ENCODE measurements around the gene OR52I1. TPM values are rescaled to one million over a fixed set of nuclear protein-coding genes. Genes with fewer than 3 reads are reported as not detected.

OR52I1 gene
- total and polyA plus RNA-seq, 10 of the 15 experiments (the other 5 are each of a cell fraction or from before 2014, with no cell fraction given) = not detected

DNA sequence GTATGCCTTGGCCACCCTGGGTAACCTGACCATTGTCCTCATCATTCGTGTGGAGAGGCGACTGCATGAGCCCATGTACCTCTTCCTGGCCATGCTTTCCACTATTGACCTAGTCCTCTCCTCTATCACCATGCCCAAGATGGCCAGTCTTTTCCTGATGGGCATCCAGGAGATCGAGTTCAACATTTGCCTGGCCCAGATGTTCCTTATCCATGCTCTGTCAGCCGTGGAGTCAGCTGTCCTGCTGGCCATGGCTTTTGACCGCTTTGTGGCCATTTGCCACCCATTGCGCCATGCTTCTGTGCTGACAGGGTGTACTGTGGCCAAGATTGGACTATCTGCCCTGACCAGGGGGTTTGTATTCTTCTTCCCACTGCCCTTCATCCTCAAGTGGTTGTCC, 46.1 kb downstream of the OR52I1 start (continued):
- TF ChIP-seq, protein P1, sequence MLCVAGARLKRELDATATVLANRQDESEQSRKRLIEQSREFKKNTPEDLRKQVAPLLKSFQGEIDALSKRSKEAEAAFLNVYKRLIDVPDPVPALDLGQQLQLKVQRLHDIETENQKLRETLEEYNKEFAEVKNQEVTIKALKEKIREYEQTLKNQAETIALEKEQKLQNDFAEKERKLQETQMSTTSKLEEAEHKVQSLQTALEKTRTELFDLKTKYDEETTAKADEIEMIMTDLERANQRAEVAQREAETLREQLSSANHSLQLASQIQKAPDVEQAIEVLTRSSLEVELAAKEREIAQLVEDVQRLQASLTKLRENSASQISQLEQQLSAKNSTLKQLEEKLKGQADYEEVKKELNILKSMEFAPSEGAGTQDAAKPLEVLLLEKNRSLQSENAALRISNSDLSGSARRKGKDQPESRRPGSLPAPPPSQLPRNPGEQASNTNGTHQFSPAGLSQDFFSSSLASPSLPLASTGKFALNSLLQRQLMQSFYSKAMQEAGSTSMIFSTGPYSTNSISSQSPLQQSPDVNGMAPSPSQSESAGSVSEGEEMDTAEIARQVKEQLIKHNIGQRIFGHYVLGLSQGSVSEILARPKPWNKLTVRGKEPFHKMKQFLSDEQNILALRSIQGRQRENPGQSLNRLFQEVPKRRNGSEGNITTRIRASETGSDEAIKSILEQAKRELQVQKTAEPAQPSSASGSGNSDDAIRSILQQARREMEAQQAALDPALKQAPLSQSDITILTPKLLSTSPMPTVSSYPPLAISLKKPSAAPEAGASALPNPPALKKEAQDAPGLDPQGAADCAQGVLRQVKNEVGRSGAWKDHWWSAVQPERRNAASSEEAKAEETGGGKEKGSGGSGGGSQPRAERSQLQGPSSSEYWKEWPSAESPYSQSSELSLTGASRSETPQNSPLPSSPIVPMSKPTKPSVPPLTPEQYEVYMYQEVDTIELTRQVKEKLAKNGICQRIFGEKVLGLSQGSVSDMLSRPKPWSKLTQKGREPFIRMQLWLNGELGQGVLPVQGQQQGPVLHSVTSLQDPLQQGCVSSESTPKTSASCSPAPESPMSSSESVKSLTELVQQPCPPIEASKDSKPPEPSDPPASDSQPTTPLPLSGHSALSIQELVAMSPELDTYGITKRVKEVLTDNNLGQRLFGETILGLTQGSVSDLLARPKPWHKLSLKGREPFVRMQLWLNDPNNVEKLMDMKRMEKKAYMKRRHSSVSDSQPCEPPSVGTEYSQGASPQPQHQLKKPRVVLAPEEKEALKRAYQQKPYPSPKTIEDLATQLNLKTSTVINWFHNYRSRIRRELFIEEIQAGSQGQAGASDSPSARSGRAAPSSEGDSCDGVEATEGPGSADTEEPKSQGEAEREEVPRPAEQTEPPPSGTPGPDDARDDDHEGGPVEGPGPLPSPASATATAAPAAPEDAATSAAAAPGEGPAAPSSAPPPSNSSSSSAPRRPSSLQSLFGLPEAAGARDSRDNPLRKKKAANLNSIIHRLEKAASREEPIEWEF (IDR thresholded peaks at IDR 0.05; ENCODE audit: insufficient replicate concordance, low read depth, low read length) = no peak
- no peak for TF ChIP-seq KDM1A (IDR thresholded peaks at IDR 0.05; ENCODE audit: borderline replicate concordance)
- TF ChIP-seq TCF3 (IDR thresholded peaks at IDR 0.05; ENCODE audit: borderline replicate concordance, insufficient read depth, low read depth, low read length) = no peak
- no peak for TF ChIP-seq RFX5 (IDR thresholded peaks at IDR 0.05; ENCODE audit: low read depth, low read length)
- no peak for TF ChIP-seq PAX5 (IDR thresholded peaks at IDR 0.05; ENCODE audit: borderline replicate concordance, low read depth, low read length)
- no peak for TF ChIP-seq NFIC (IDR thresholded peaks at IDR 0.05; ENCODE audit: low read depth, low read length)
- TF ChIP-seq RCOR1 (conservative IDR thresholded peaks at IDR 0.05; ENCODE audit: low read depth, low read length) = no peak
- TF ChIP-seq MYC (IDR thresholded peaks at IDR 0.05; ENCODE audit: insufficient read depth, insufficient read length, insufficient replicate concordance, low read length, severe bottlenecking) = no peak
- TF ChIP-seq, protein P2, sequence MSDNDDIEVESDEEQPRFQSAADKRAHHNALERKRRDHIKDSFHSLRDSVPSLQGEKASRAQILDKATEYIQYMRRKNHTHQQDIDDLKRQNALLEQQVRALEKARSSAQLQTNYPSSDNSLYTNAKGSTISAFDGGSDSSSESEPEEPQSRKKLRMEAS (IDR thresholded peaks at IDR 0.05; ENCODE audit: low read depth, low read length) = no peak
- TF ChIP-seq TARDBP (IDR thresholded peaks at IDR 0.05; ENCODE audit: borderline replicate concordance) = no peak
- no peak for TF ChIP-seq CREB1 (IDR thresholded peaks at IDR 0.05; ENCODE audit: low read depth)
- no peak for TF ChIP-seq GABPA (IDR thresholded peaks at IDR 0.05; ENCODE audit: low read depth)
- TF ChIP-seq SPI1 (IDR thresholded peaks at IDR 0.05; ENCODE audit: borderline replicate concordance, insufficient read depth, low read depth, low read length) = no peak

All from GM12878 (cell line).